GM13976 (cell line): ENCODE measurements around the gene EVL.
A peak's percentile ranks its signal among the peaks of the same experiment; 100 is the strongest.
"Not testable (repeated sequence)": the region's sequence is repeated elsewhere in the genome, so short reads cannot be mapped to it uniquely, and the experiment has no call there.

Experiments used
- DNase-seq: peaks from one replicate; pipeline ENCODE4 v3.0.0; 2012; ENCODE audit warnings: low spot score
- in situ Hi-C: fragments of 300-500 bp; cut with MboI; formaldehyde crosslinking; loops from one replicate; pipeline ENCODE4 v1.12.0; 2022; ENCODE audit warnings: low sequenced_read_pairs, mixed read lengths, inconsistent platforms; ENCODE audit not compliant: unreplicated experiment
- TF ChIP-seq, protein P1 (sequence below): IDR thresholded peaks from 2 replicates; pipeline ENCODE4 v1.5.1; 2012; ENCODE audit warnings: borderline replicate concordance, mild to moderate bottlenecking; ENCODE audit not compliant: insufficient read depth; ENCODE audit errors: extremely low read depth, missing control alignments, control extremely low read depth

The EVL gene

DNA sequence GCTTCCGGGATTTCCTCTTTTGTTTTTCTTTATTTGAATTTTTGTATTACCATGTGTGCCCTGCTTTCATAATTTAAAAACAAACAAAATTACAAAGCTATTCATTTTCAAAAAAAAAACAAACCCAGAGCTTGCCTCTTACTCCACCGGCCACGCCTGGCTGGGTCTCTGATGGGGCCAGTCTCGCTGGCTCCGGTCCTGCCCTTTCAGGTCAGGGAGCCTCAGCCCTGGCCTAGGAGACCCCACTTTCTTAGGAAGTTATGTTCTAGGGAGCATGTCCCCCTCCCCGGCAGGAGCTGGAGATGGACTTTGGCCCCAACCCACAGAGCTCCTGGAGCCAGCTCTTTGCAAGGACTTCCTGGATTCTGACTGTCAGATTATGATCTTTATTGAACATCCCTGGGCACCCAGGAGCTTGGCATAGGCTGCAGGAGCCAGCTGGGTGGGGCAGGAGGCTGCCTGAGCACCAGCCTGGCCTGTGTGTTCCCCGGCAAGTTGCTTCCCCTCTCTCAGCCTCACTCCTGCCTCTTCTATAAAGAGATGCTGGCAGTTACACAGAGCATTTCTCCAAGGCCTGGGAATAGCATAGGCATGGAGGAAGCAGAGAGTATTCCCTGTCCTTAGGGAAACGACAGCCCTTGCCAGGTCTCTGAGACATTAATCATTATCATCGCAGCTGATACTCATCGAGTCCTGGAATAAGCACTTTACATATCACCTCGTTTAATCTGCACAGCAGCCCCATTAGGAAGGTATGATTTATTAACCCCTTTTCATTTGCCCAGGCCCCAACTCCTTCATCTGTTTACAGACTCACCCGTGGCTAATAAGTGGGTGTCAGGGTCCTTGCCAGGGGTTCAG is 90.8 kb downstream of the EVL start:
- TF ChIP-seq, protein P1, sequence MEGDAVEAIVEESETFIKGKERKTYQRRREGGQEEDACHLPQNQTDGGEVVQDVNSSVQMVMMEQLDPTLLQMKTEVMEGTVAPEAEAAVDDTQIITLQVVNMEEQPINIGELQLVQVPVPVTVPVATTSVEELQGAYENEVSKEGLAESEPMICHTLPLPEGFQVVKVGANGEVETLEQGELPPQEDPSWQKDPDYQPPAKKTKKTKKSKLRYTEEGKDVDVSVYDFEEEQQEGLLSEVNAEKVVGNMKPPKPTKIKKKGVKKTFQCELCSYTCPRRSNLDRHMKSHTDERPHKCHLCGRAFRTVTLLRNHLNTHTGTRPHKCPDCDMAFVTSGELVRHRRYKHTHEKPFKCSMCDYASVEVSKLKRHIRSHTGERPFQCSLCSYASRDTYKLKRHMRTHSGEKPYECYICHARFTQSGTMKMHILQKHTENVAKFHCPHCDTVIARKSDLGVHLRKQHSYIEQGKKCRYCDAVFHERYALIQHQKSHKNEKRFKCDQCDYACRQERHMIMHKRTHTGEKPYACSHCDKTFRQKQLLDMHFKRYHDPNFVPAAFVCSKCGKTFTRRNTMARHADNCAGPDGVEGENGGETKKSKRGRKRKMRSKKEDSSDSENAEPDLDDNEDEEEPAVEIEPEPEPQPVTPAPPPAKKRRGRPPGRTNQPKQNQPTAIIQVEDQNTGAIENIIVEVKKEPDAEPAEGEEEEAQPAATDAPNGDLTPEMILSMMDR, result no peak
- no peak for DNase-seq
- in situ Hi-C loops, result no loop called here

DNA sequence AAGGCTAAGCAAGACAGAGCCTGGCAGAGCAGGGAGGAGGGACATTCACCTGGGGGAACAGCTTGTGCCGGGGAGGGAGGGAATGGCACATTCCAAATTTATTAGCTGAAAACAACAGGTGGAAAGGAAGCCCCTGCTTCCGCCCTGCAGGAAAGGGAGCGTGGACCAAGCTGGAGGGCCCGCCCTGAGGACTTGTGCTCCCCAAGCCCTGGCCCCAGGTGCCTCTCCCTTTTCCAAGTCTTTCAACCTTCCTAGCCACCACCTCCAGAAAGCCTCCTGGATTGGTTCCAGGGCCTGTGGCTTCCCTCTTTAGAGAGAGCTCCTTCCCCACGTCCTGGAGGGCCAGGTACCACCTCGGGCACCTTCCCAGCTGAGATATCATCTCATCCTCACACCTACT is 91.6 kb downstream of the EVL start:
- no peak for DNase-seq
- in situ Hi-C loops, result no loop called here
- TF ChIP-seq, protein P1, result no peak

DNA sequence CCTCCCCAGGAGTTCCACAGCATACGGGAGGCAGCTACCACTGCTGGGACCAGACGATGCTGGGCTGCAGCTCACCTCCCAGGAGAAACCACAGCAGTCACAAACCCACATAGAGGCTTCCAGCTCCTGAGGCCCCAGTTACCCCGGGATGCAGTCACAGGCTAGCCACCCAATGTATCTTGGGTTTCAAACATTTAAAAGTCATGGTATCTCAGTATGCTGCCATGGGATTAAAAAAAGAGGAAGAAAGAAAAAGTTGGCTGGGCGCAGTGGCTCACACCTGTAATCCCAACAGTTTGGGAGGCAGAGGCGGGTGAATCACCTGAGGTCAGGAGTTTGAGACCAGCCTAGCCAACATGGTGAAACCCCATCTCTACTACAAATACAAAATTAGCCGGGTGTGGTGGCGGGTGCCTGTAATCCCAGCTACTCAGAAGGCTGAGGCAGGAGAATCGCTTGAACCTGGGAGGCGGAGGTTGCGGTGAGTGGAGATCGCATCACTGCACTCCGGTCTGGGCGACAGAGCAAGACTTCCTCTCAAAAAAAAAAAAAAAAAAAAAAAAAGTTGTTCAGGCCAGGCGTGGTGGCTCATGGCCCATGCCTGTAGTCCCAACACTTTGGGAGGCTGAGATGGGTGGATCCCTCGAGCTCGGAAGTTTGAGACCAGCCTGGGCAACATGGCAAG is 92.5 kb downstream of the EVL start:
- in situ Hi-C loops, DNase-seq: not testable (repeated sequence)

DNA sequence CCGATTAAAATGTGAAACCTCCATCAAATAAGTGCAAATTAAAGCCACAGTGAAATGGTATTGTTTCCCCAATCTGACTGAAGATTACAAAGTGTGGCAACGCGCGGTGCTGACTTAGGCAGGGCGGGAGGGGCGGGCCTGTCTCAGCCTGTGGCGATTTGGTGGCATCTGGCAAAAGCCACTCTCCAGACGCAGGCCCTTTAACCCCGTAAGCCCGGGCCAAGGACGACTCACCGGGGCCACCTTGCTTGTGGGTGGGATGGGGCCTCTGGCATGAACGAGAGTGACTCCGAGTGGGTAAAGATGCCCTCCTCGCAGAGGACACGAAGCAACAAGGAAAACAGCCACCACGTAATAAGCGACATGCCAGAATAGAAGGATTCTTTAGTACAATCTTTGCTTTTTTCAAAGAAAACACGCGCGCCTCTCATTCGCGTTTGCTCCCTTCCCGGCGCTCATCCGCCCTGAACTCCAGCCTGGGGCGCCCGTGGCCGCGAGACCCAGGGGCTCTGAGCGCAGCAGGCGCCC is 93.4 kb downstream of the EVL start:
- in situ Hi-C loops, result no loop called here
- TF ChIP-seq, protein P1, result no peak
- no peak for DNase-seq

DNA sequence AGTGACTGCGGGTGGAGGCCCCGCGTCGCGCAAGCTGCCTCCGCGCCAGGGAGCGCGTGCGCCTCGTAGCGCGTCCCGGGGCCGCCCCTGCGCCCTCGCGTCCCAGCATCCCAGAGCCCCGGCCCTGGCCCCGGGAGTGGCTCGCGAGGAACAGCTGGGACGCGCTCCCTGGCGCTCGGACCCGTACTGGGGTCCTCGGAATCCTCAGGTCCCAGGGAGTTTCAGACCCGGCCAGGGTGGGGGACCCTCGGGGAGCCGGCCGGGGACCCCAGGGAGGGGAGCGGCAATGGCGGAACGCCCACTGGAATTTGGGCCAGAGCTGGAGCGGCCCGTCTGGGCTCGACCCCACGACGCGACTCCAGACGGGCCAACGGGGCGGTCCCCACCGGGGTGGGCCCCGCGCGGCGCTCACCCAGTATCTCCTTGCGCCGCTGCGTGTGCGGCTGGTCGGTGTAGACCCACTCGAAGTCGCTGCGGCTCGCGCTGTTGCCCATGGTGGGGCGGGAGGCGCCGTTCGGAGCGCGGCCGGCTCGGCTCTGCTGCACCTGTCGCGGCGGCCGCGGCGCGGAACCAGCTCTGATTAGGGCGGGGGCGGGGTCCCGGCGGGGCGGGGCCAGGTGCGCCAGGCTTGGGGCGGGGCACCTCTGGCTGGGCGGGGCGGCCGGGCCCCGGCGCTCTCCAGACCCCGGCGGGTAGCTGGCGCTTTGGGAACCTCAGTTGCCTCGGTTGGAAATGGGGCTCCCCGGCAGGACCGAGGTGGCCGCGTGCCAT is 94.1 kb downstream of the EVL start, which contains the start of gene DEGS2:
DEGS2 (minus strand) TSS at position 552 of the 771 bp plus-strand sequence; CDS start at position 494, 58 bp downstream.
- TF ChIP-seq, protein P1, result no peak
- DNase-seq, result peak; percentile 88
- in situ Hi-C loops, result no loop called here

DNA sequence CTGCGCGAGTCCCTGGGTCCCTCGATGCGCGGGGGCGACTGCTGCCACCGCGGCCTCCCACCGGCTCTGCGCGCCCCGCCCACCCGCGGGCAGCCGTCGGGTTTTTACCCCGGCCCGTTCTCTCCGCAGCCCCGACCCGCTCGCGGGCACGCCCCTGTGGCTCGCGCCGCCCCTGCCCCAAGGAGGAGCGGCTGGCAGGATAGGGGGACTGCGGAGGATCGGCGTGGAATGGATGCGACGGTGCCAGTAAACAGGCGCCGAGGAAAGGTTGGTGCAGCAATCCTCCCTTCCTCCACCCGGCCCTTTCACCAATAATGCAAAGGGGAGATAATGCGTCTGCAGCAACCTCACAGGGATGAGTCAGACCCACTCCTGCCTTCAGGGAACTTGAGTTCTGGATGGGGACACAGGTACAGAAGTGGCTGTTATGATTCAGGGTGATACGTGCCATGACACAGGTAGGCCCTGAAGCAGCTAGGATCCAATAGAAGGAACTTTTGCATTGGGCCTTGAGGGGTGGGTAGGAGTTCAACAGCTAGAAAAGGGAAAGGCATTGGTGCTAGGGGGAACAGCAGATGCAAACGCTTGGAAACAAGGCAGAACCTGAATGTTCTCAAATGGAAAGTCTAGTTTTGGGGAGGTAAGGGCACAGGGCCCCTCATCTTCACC is 94.8 kb downstream of the EVL start:
- TF ChIP-seq, protein P1, result no peak
- in situ Hi-C loops, result no loop called here
- DNase-seq, result no peak
